HT-29 (cell line): ENCODE data around the gene IDNK. TPM values are rescaled to one million over a fixed set of nuclear protein-coding genes. Genes with fewer than 3 reads are reported as not detected.

ENCODE experiments used
- DNase-seq: peaks from one replicate; pipeline ENCODE4 v3.0.0-alpha.2; 2015; ENCODE audit warnings: low spot score
- small RNA-seq: library from RNA; depleted of rRNA; stranded (forward); fragments of <200 nt; gene quantifications from one replicate; pipeline ENCODE3, GENCODE V24; 2014
- total RNA-seq: library from RNA; depleted of rRNA; stranded (reverse); fragments of >200 nt; shearing (Covaris generic); gene quantifications from 2 replicates; pipeline ENCODE4 v1.2.3, GENCODE V29; 2014; rRNA removed

Gene IDNK
- total RNA-seq, 1 experiment from 2014 or later: 1.8 TPM

- DNase-seq: no peak
Observed at GRCh38 chr9:83688921-83689320, 66.0 kb downstream of the IDNK start.

GRCh38 chr9:83691492-83691891 is 68.5 kb downstream of the IDNK start:
- no peak for DNase-seq

Small RNAs within 50 kb of the gene (small RNA-seq; reads per million reads assigned to genes)
- gene RNU4-15P: not detected

Other genes starting within 250 kb of the IDNK start
- 0.03 and 0.13 TPM in 2 replicates for gene FRMD3, start 84.7 kb upstream of the IDNK start, total RNA-seq
- gene UBQLN1, start 84.8 kb downstream of the IDNK start, total RNA-seq: 79.2 and 82.4 TPM in 2 replicates
- 0.74 TPM in 1 of 2 replicates, not detected in the other for gene GKAP1, start 194.6 kb downstream of the IDNK start, total RNA-seq